ENCODE results near the gene NHEJ1. TPM values are rescaled to one million over a fixed set of nuclear protein-coding genes. Genes with fewer than 3 reads are reported as not detected.

Gene NHEJ1
- total RNA-seq, 1 donor from 2014 or later, result 17.7 TPM

GRCh38 chr2:219161097-219161496 lies 482 bp upstream of the NHEJ1 start:
- no peaks in the 10 kb centered on the region for H3K9me3 ChIP-seq
- no peak for TF ChIP-seq POLR2AphosphoS5 (IDR thresholded peaks at IDR 0.05; ENCODE audit: insufficient read depth in 1 of 2, low read depth in 1 of 2)
- no peak for TF ChIP-seq CTCF (IDR thresholded peaks at IDR 0.05)
- TF ChIP-seq POLR2A (IDR thresholded peaks at IDR 0.05), result no peak
- peaks cover 0 to 6% of the 10 kb centered on the region in 2 donors for H3K36me3 ChIP-seq
- peaks cover 20% of the 10 kb centered on the region for H3K4me1 ChIP-seq
- no peaks in the 10 kb centered on the region for H3K27me3 ChIP-seq
- no peak for DNase-seq (ENCODE audit: extremely low spot score in 2 of 2)
- H3K4me3 ChIP-seq, result peak overlapping the region; percentile 63 to 65
- intact Hi-C loops (cut with DNase I), result loop anchor here (10.0 kb wide), 1 partner anchor 224 kb away; the partner anchor contains the start of gene DNPEP
- peak overlapping the region; percentile 96 for H3K27ac ChIP-seq

- TF ChIP-seq CTCF (IDR thresholded peaks at IDR 0.05), result no peak
- no peak for TF ChIP-seq POLR2A (IDR thresholded peaks at IDR 0.05)
- TF ChIP-seq POLR2AphosphoS5 (IDR thresholded peaks at IDR 0.05; ENCODE audit: insufficient read depth in 1 of 2, low read depth in 1 of 2), result no peak
- intact Hi-C loops (cut with DNase I), result loop anchor here (10.0 kb wide), 4 partner anchors 105 to 225 kb away; partner anchors contain the start of genes DNPEP and FEV
- peak overlapping the region; percentile 63 to 65 for H3K4me3 ChIP-seq
- no peaks in the 10 kb centered on the region for H3K9me3 ChIP-seq
- H3K4me1 ChIP-seq, result peaks cover 20% of the 10 kb centered on the region
- H3K36me3 ChIP-seq, result peaks cover 0 to 12% of the 10 kb centered on the region in 2 donors
- no peaks in the 10 kb centered on the region for H3K27me3 ChIP-seq
- no peak for DNase-seq (ENCODE audit: extremely low spot score in 2 of 2)
- peak overlapping the region; percentile 96 for H3K27ac ChIP-seq
Measured at GRCh38 chr2:219159771-219160185, 837 bp downstream of the NHEJ1 start.

- Histone ChIP-seq H3K27ac (no peak overlapping the region), H3K9me3 (no peaks in the 10 kb centered on the region), H3K36me3 (peaks cover 0 to 12% of the 10 kb centered on the region in 2 donors), H3K4me1 (peaks cover 20% of the 10 kb centered on the region), H3K27me3 (no peaks in the 10 kb centered on the region), H3K4me3 (no peak overlapping the region)
- no peak for DNase-seq (ENCODE audit: extremely low spot score in 2 of 2)
- intact Hi-C loops (cut with DNase I), result loop anchor here (10.0 kb wide), 3 partner anchors 104 to 174 kb away; partner anchors contain the start of gene FEV
- no peak for TF ChIP-seq POLR2A (IDR thresholded peaks at IDR 0.05)
- TF ChIP-seq CTCF (IDR thresholded peaks at IDR 0.05), result no peak
- TF ChIP-seq POLR2AphosphoS5 (IDR thresholded peaks at IDR 0.05; ENCODE audit: insufficient read depth in 1 of 2, low read depth in 1 of 2), result no peak
Measured at GRCh38 chr2:219158586-219158985, 2.0 kb downstream of the NHEJ1 start.

GRCh38 chr2:219158025-219158424 lies 2.6 kb downstream of the NHEJ1 start:
- H3K27ac ChIP-seq, result no peak overlapping the region
- H3K9me3 ChIP-seq, result no peaks in the 10 kb centered on the region
- intact Hi-C loops (cut with DNase I), result loop anchor here (10.0 kb wide), 3 partner anchors 103 to 173 kb away; partner anchors contain the start of gene FEV
- no peak for DNase-seq (ENCODE audit: extremely low spot score in 2 of 2)
- TF ChIP-seq POLR2A (IDR thresholded peaks at IDR 0.05) (no peak), CTCF (IDR thresholded peaks at IDR 0.05) (no peak), POLR2AphosphoS5 (IDR thresholded peaks at IDR 0.05; ENCODE audit: insufficient read depth in 1 of 2, low read depth in 1 of 2) (no peak)
- no peaks in the 10 kb centered on the region for H3K27me3 ChIP-seq
- peaks cover 0 to 12% of the 10 kb centered on the region in 2 donors for H3K36me3 ChIP-seq
- peaks cover 20% of the 10 kb centered on the region for H3K4me1 ChIP-seq
- no peak overlapping the region for H3K4me3 ChIP-seq

- Histone ChIP-seq H3K27me3 (no peaks in the 10 kb centered on the region), H3K9me3 (no peaks in the 10 kb centered on the region), H3K27ac (no peak overlapping the region), H3K4me1 (peaks cover 20% of the 10 kb centered on the region), H3K36me3 (peaks cover 0 to 16% of the 10 kb centered on the region in 2 donors), H3K4me3 (no peak overlapping the region)
- no peak for DNase-seq (ENCODE audit: extremely low spot score in 2 of 2)
- TF ChIP-seq CTCF (IDR thresholded peaks at IDR 0.05), result no peak
- TF ChIP-seq POLR2A (IDR thresholded peaks at IDR 0.05), result no peak
- TF ChIP-seq POLR2AphosphoS5 (IDR thresholded peaks at IDR 0.05; ENCODE audit: insufficient read depth in 1 of 2, low read depth in 1 of 2), result no peak
- intact Hi-C loops (cut with DNase I), result loop anchor here (10.0 kb wide), 3 partner anchors 103 to 173 kb away; partner anchors contain the start of gene FEV
Measured at GRCh38 chr2:219157396-219157795, 3.2 kb downstream of the NHEJ1 start.

All from vagina (tissue), 2 donors.